Umbilical cord (tissue), 2 donors: ENCODE data around the gene IGFL1. TPM values are rescaled to one million over a fixed set of nuclear protein-coding genes. Genes with fewer than 3 reads are reported as not detected.
"Not testable (repeated sequence)": the region's sequence is repeated elsewhere in the genome, so short reads cannot be mapped to it uniquely, and the experiment has no call there.

Experiments used
- DNase-seq: peaks from one replicate; pipeline ENCODE4 v3.0.0-alpha.2; 2015; ENCODE audit warnings: low spot score
- total RNA-seq: library from RNA; depleted of rRNA; stranded (reverse); fragments of >200 nt; gene quantifications from one replicate; pipeline ENCODE4 v1.2.3, GENCODE V29; 2014; ENCODE audit warnings: low replicate concordance; ENCODE audit not compliant: insufficient read depth

Gene IGFL1
- total RNA-seq, 1 donor from 2014 or later: not detected

- no peak for DNase-seq
These were observed 27.1 kb upstream of the IGFL1 start for GRCh38 chr19:46202426-46202825.

GRCh38 chr19:46202872-46203860 lies 26.4 kb upstream of the IGFL1 start:
- no peak for DNase-seq

GRCh38 chr19:46204008-46204407 lies 25.5 kb upstream of the IGFL1 start:
- no peak for DNase-seq

- no peak for DNase-seq
These were observed 24.2 kb upstream of the IGFL1 start for GRCh38 chr19:46205183-46205984.

GRCh38 chr19:46206176-46206575 lies 23.4 kb upstream of the IGFL1 start:
- DNase-seq: peak; percentile 25

GRCh38 chr19:46206682-46207081 lies 22.9 kb upstream of the IGFL1 start:
- DNase-seq: no peak

- DNase-seq: not testable (repeated sequence)
These were observed 21.7 kb upstream of the IGFL1 start for GRCh38 chr19:46207858-46208257.

- DNase-seq: no peak
These were observed 20.5 kb upstream of the IGFL1 start for GRCh38 chr19:46209051-46209450.

- DNase-seq: no peak
These were observed 20.1 kb upstream of the IGFL1 start for GRCh38 chr19:46209472-46209871.

- no peak for DNase-seq
These were observed 18.9 kb upstream of the IGFL1 start for GRCh38 chr19:46210669-46211068.

GRCh38 chr19:46211201-46211881 lies 18.2 kb upstream of the IGFL1 start:
- DNase-seq: peak; percentile 26

- DNase-seq: not testable (repeated sequence)
These were observed 16.9 kb upstream of the IGFL1 start for GRCh38 chr19:46212592-46212991.

- DNase-seq: no peak
These were observed 16.4 kb upstream of the IGFL1 start for GRCh38 chr19:46213156-46213555.

GRCh38 chr19:46213806-46214205 lies 15.7 kb upstream of the IGFL1 start:
- DNase-seq: no peak

GRCh38 chr19:46216612-46217011 lies 12.9 kb upstream of the IGFL1 start:
- DNase-seq: no peak

- no peak for DNase-seq
These were observed 12.1 kb upstream of the IGFL1 start for GRCh38 chr19:46217476-46217875.

- DNase-seq: peak; percentile 22
These were observed 11.4 kb upstream of the IGFL1 start for GRCh38 chr19:46218160-46218559.

GRCh38 chr19:46220038-46220615 lies 9.4 kb upstream of the IGFL1 start:
- no peak for DNase-seq

GRCh38 chr19:46221152-46221551 lies 8.4 kb upstream of the IGFL1 start:
- DNase-seq: no peak

- DNase-seq: peak; percentile 58
These were observed 7.4 kb upstream of the IGFL1 start for GRCh38 chr19:46221981-46222610.

GRCh38 chr19:46223787-46224186 lies 5.8 kb upstream of the IGFL1 start:
- not testable (repeated sequence) for DNase-seq
